Suprapubic skin (tissue), 4 donors: ENCODE measurements around the gene MSMO1.

Experiments
- CTCF ChIP-seq, 2 donors: fragments of 200-600 bp in 1 of 2; fragments of 450-650 bp in 1 of 2; sonication (generic) in 1 of 2; IDR thresholded peaks; one replicate each; pipeline ENCODE4 v1.5.1; 2016 to 2019; ENCODE audit warnings: antibody characterized with exemption in 2 of 2, mild to moderate bottlenecking in 1 of 2, moderate library complexity in 1 of 2
- EP300 ChIP-seq: sonication (generic); formaldehyde crosslinking; IDR thresholded peaks from one replicate; pipeline ENCODE4 v1.6.1; 2017; ENCODE audit warnings: antibody characterized with exemption
- POLR2A ChIP-seq, 2 donors: fragments of 450-650 bp; IDR thresholded peaks; one replicate each; pipeline ENCODE4 v1.6.1; 2017; ENCODE audit warnings: antibody characterized with exemption in 2 of 2, mild to moderate bottlenecking in 2 of 2, moderate library complexity in 2 of 2
- POLR2AphosphoS5 ChIP-seq, 3 donors: sonication (generic); formaldehyde crosslinking; IDR thresholded peaks; one replicate each; pipeline ENCODE4 v1.6.1; 2017; ENCODE audit warnings: antibody characterized with exemption in 3 of 3

GRCh38 chr4:165383591-165384073 lies 56.2 kb downstream of the MSMO1 start:
- TF ChIP-seq CTCF (IDR thresholded peaks at IDR 0.05) (no peak), POLR2AphosphoS5 (IDR thresholded peaks at IDR 0.05) (no peak), POLR2A (IDR thresholded peaks at IDR 0.05) (no peak), EP300 (no peak)
